A549 (cell line): ENCODE results near the gene MAP3K14.

Source experiments
- CEBPB ChIP-seq, 2 experiments: fragments of >200 bp in 1 of 2; sonication (Bioruptor Twin) in 1 of 2; formaldehyde crosslinking in 1 of 2; IDR thresholded peaks; 2 replicates each; pipeline ENCODE4 v1.6.1; 2012 to 2016
- CHD2 ChIP-seq: fragments of 150-350 bp; IDR thresholded peaks from 2 replicates; pipeline ENCODE4 v1.6.1; 2014; ENCODE audit warnings: low read length; ENCODE audit not compliant: partially characterized antibody
- CTCF ChIP-seq: fragments of >200 bp; sonication (Bioruptor Twin); formaldehyde crosslinking; IDR thresholded peaks from 3 replicates; pipeline ENCODE4 v1.5.1; 2016
- EHMT2 ChIP-seq: fragments of 200-600 bp; sonication (generic); IDR thresholded peaks from 2 replicates; pipeline ENCODE4 v1.6.1; 2016; ENCODE audit warnings: antibody characterized with exemption, low read depth, mild to moderate bottlenecking, moderate library complexity
- EP300 ChIP-seq, 2 experiments: fragments of >200 bp; sonication (Bioruptor Twin); formaldehyde crosslinking; IDR thresholded peaks; 2 replicates in 1 of 2; 3 replicates in 1 of 2; pipeline ENCODE4 v1.6.1; 2016 to 2017
- FOSL2 ChIP-seq, 2 experiments: fragments of 450-650 bp in 1 of 2; fragments of >200 bp in 1 of 2; sonication (Bioruptor Twin) in 1 of 2; formaldehyde crosslinking; IDR thresholded peaks; 2 replicates each; pipeline versions ENCODE4 v1.5.0 to v1.6.1; 2016 to 2020; ENCODE audit warnings: mild to moderate bottlenecking in 1 of 2, moderate library complexity in 1 of 2
- KDM5A ChIP-seq: fragments of 200-600 bp; sonication (generic); IDR thresholded peaks from 2 replicates; pipeline ENCODE4 v1.6.1; 2016; ENCODE audit warnings: antibody characterized with exemption, mild to moderate bottlenecking
- NFE2L2 ChIP-seq: fragments of 150-350 bp; conservative IDR thresholded peaks from 2 replicates; pipeline ENCODE4 v1.6.1; 2014; ENCODE audit warnings: low read length
- POLR2A ChIP-seq: IDR thresholded peaks from 2 replicates; pipeline ENCODE4 v1.6.1; 2012; ENCODE audit warnings: mild to moderate bottlenecking, low read length
- RCOR1 ChIP-seq: fragments of 150-350 bp; IDR thresholded peaks from 2 replicates; pipeline ENCODE4 v1.6.1; 2014; ENCODE audit warnings: antibody characterized with exemption, low read length, low read depth
- SMC3 ChIP-seq: fragments of >200 bp; sonication (Bioruptor Twin); formaldehyde crosslinking; IDR thresholded peaks from 3 replicates; pipeline ENCODE4 v1.6.1; 2018; ENCODE audit warnings: inconsistent platforms

GRCh38 chr17:45266372-45266926 is 50.4 kb downstream of the MAP3K14 start:
- TF ChIP-seq CTCF (no peak), SMC3 (no peak), POLR2A (no peak), CEBPB (IDR thresholded peaks at IDR 0.05) (no peak), EP300 (IDR thresholded peaks at IDR 0.05) (no peak), KDM5A (no peak), EHMT2 (no peak), CHD2 (no peak), FOSL2 (IDR thresholded peaks at IDR 0.05) (no peak), FOSL2 (CRISPR knock-in tag; IDR thresholded peaks at IDR 0.05) (no peak), RCOR1 (no peak), NFE2L2 (no peak)
